Measurements from ENCODE around the gene MEX3C. TPM values are rescaled to one million over a fixed set of nuclear protein-coding genes. Genes with fewer than 3 reads are reported as not detected.

Gene MEX3C
- total and polyA plus RNA-seq, 2 donors from 2014 or later = 9.5 to 36.6 TPM

DNA sequence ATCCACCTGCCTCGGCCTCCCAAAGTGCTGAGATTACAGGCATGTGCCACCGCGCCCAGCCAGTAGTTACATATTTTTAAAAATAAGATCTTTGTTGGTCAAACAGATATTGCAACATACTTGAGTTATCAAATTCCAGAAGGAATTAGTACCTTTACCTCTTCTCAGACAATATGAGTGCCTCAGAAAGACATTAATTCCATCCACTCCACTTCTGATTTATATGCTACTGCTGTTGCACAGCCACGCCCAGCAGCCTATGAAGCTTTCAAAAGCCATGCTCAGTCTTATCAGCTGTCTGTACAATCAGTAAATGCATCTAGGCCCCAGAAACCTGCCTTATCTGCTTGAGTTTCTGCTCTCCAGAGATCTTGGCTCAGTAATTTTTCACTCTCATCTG is 47.8 kb downstream of the MEX3C start:
- Histone ChIP-seq H3K4me1 (ENCODE audit: control insufficient read depth in 2 of 3, insufficient read depth in 2 of 3, low read depth in 1 of 3, low read length in 3 of 3) (no peaks in the 10 kb centered on the region), H3K9ac (ENCODE audit: low read length in 3 of 3) (no peak overlapping the region), H3K4me3 (ENCODE audit: low read length in 3 of 3) (no peak overlapping the region), H3K9me3 (ENCODE audit: control insufficient read depth in 2 of 3, insufficient read depth in 1 of 3, low read length in 3 of 3) (no peaks in the 10 kb centered on the region), H3K36me3 (ENCODE audit: control insufficient read depth in 2 of 3, insufficient read depth in 3 of 3, low read length in 3 of 3) (no peaks in the 10 kb centered on the region), H3K27ac (ENCODE audit: low read depth in 2 of 2, low read length in 2 of 2) (no peak overlapping the region), H3K27me3 (ENCODE audit: control insufficient read depth, insufficient read depth, low read length) (no peaks in the 10 kb centered on the region)
- DNase-seq (no peak), FAIRE-seq (no peak)
- intact Hi-C loops (cut with DNase I) = no loop called here
- TF ChIP-seq CTCF (IDR thresholded peaks at IDR 0.05; ENCODE audit: borderline replicate concordance, extremely low read depth, insufficient read depth) = no peak

GRCh38 chr18:51146909-51147308 is 50.6 kb downstream of the MEX3C start:
- H3K36me3 ChIP-seq (ENCODE audit: control insufficient read depth in 2 of 3, insufficient read depth in 3 of 3, low read length in 3 of 3) = no peaks in the 10 kb centered on the region
- H3K27ac ChIP-seq (ENCODE audit: low read depth in 2 of 2, low read length in 2 of 2) = no peak overlapping the region
- intact Hi-C loops (cut with DNase I) = no loop called here
- FAIRE-seq (no peak), DNase-seq (no peak)
- TF ChIP-seq CTCF (IDR thresholded peaks at IDR 0.05; ENCODE audit: borderline replicate concordance, extremely low read depth, insufficient read depth) = no peak
- H3K27me3 ChIP-seq (ENCODE audit: control insufficient read depth, insufficient read depth, low read length) = no peaks in the 10 kb centered on the region
- H3K9me3 ChIP-seq (ENCODE audit: control insufficient read depth in 2 of 3, insufficient read depth in 1 of 3, low read length in 3 of 3) = no peaks in the 10 kb centered on the region
- H3K4me1 ChIP-seq (ENCODE audit: control insufficient read depth in 2 of 3, insufficient read depth in 2 of 3, low read depth in 1 of 3, low read length in 3 of 3) = no peaks in the 10 kb centered on the region
- H3K4me3 ChIP-seq (ENCODE audit: low read length in 3 of 3) = no peak overlapping the region
- no peak overlapping the region for H3K9ac ChIP-seq (ENCODE audit: low read length in 3 of 3)

GRCh38 chr18:51138936-51139335 is 58.5 kb downstream of the MEX3C start:
- TF ChIP-seq CTCF (IDR thresholded peaks at IDR 0.05; ENCODE audit: borderline replicate concordance, extremely low read depth, insufficient read depth) = no peak
- H3K4me1 ChIP-seq (ENCODE audit: control insufficient read depth in 2 of 3, insufficient read depth in 2 of 3, low read depth in 1 of 3, low read length in 3 of 3) = no peaks in the 10 kb centered on the region
- FAIRE-seq (no peak), DNase-seq (no peak)
- H3K4me3 ChIP-seq (ENCODE audit: low read length in 3 of 3) = no peak overlapping the region
- no peak overlapping the region for H3K9ac ChIP-seq (ENCODE audit: low read length in 3 of 3)
- H3K27me3 ChIP-seq (ENCODE audit: control insufficient read depth, insufficient read depth, low read length) = no peaks in the 10 kb centered on the region
- no peaks in the 10 kb centered on the region for H3K9me3 ChIP-seq (ENCODE audit: control insufficient read depth in 2 of 3, insufficient read depth in 1 of 3, low read length in 3 of 3)
- no peak overlapping the region for H3K27ac ChIP-seq (ENCODE audit: low read depth in 2 of 2, low read length in 2 of 2)
- intact Hi-C loops (cut with DNase I) = no loop called here
- no peaks in the 10 kb centered on the region for H3K36me3 ChIP-seq (ENCODE audit: control insufficient read depth in 2 of 3, insufficient read depth in 3 of 3, low read length in 3 of 3)

- Histone ChIP-seq H3K36me3 (ENCODE audit: control insufficient read depth in 2 of 3, insufficient read depth in 3 of 3, low read length in 3 of 3) (no peaks in the 10 kb centered on the region), H3K4me1 (ENCODE audit: control insufficient read depth in 2 of 3, insufficient read depth in 2 of 3, low read depth in 1 of 3, low read length in 3 of 3) (no peaks in the 10 kb centered on the region), H3K9me3 (ENCODE audit: control insufficient read depth in 2 of 3, insufficient read depth in 1 of 3, low read length in 3 of 3) (no peaks in the 10 kb centered on the region), H3K27ac (ENCODE audit: low read depth in 2 of 2, low read length in 2 of 2) (no peak overlapping the region), H3K4me3 (ENCODE audit: low read length in 3 of 3) (no peak overlapping the region), H3K9ac (ENCODE audit: low read length in 3 of 3) (no peak overlapping the region), H3K27me3 (ENCODE audit: control insufficient read depth, insufficient read depth, low read length) (no peaks in the 10 kb centered on the region)
- intact Hi-C loops (cut with DNase I) = no loop called here
- no peak for DNase-seq
- FAIRE-seq = no peak
- TF ChIP-seq CTCF (IDR thresholded peaks at IDR 0.05; ENCODE audit: borderline replicate concordance, extremely low read depth, insufficient read depth) = no peak
These were observed 59.6 kb downstream of the MEX3C start for GRCh38 chr18:51137891-51138290.
